ENCODE data around the gene ENOX2.

The ENOX2 gene

DNA sequence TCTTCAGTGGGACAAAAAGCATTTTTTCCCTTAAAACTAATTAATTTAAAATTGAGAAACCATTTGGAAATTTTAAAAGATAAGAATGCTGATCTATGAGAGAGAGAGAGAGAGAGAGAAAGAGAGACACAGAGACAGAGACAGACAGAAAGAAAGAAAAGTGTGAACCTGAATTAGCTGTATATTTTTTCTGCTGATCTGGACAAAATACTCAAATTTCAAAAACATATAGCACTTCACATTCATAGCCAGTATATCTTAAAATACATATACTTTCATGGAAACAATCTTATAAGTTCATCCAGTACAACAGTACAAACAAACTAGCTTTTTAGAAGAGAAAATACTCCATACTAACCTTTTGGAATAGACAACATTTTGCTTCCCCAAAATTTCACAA is 18.4 kb downstream of the ENOX2 start:
- DNase-seq, result no peak

DNA sequence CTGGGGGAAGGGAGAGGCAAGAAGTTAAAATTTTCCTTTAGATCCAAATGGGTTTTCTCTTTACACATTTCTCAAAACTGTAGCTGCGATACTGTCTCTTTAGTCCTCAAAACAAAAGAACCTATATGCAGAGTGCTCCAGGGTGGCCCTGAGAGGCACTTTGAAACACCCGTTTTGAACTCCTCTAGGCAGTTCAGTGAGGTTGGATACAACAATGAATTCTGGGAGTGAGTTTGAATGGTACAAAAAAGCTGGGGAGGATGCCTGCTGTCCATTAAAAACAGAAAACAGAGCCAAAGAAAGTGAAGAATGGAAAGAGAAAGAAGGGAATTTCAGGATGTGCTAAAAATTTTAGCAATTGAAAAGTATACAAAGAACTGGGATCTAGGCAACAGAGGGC is 23.1 kb downstream of the ENOX2 start:
- DNase-seq, result no peak

DNA sequence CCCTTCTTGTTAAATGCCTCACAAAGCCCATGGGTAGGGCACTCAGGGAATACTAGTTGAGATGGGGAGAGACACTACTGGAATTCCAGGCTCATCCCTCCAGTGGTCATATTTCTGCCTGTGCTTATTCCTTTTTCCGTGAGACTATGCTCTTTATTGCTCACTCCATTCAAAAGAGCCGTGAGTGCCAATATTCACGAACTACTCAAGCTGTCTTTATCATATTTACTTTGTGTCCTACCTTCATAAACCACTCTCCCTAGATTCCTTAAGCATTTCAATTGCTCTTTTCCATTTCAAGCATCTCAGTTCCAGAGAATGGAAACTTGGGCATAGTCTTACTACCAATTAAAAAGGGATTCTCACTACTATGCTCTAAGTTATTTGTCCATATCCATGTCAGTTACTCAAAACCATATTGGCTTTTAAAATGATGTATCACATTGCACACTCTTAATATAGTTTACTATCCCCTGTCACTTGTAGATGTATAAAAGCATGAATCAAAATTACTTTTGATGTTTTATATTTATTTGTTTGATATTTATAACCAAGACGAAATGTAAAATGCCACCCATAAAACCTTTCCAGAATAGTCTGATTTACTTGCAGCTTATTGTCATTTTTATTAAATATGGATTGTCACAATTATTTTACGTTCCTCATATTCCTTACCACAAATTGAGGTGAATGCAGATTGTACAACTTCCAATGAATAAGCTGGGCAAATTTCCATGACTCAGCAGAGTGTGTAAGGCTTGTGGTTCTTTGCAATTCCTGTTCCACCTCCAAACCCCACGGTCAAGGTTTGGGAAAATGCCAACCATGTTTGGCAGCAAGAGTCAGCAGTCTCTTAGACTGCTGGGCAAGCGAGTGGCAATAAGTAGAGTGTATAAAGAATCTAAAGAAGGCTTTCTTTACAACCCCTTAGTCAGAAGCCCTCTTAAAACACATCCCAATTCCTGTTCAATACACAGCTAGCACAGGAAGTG is 24.4 kb downstream of the ENOX2 start:
- no peak for DNase-seq

DNA sequence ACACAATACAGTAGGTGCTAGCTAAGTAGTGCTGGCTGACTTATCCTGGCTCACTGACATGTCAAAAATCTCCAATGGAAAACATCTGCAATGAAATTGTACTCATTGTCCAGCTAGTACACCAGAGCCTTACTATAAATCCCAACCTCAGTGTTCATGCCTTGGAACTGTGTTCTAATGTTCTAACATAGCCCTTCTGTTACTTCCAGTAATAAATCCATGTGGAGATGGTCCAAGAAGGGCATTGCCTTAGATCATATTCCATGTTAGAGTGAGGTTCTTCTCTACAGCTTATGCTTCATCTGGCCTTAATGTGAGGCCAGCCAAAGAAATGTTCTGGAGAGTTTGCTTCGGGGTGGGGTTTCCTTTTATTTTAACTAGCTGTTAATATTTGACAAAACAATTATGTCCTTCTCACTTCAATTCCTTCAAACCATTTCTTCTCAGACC is 25.1 kb downstream of the ENOX2 start:
- no peak for DNase-seq

DNA sequence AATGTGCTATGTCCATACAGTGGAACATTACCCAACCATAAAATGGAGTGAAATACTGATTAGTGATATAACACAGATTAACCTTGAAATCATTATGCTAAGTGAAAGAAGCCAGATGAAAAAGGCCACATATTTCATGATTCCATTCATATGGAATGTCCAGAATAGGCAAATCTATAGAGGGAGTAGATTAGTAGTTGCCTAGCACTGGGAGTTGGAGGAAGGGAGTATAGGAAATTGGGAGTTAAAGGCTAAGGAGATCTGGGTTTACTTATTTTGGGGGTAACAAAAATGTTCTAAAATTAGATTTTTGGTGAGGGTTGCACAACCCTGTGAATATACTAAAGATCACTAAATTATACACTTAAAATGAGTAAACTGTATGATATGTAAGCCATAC is 26.8 kb downstream of the ENOX2 start:
- DNase-seq, result no peak

DNA sequence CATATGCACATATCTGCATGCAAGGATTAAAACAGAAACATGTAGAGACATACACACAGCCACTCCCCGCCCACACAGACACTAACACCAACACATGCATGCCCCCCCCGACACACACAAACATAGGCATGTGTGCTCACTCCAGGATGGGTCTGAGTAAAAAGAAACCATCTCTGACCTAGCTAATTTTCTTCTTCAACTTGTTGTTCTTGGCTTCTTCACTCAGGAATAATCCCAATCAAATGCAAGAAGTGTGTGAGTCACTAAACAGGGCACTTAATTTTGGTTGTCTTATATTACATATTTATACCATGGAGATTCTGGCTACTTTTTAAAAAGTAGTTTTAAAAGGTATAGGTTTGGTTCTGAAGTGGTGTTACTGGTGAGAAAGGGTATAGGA is 28.3 kb downstream of the ENOX2 start:
- DNase-seq, result no peak

DNA sequence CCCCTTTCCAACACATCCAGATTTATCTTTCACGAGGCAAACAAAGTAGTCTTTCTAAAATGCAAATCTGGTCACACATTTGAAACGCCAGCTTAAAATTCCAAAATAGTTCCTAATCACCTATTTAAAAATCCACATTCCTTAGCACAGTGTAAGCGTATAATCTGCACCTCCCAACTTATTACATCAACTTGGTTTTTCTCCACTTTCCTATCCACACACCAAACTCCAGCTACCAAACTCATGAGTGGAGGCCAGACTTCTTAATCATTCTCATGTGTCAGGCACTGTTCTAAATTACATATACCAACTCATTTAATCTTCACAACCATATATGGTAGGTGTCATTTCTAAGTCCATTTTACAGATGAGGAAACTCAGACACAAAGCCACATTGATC is 33.8 kb downstream of the ENOX2 start:
- DNase-seq, result no peak

DNA sequence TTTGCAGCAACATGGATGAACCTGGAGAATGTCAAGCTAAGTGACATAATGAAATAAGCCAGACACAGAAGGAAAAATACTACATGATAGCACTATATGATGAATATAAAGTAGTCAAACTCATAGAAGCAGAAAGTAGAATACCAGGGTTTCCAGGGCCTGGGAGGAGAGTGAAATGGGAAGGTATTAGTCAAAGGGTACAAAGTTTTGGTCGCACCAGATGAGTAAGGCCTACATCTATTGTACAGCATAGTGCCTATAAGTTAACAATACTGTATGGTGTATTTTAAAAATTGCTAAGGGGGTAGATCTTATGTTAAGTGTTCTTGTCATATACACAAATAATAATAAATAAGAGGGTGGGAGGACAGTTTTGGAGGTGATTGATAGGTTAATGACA is 41.5 kb downstream of the ENOX2 start:
- no peak for DNase-seq

DNA sequence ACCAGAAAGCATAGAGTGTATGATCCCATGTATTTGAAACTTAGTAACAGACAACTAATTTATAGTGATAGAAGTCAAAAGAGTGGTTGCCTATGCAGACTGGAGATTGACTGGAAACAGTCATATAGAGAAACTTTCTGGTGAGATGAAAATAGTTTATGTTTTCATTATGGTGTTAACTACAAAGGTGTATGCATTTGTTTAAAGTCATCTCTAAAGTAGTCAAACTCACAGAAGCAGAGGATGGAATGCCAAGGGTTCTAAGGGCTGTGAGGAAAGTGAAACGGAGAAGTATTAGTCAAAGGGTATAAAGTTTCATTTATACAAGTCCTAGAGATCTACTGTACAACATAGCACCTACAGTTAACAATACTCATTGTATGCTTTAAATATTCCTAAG is 45.8 kb downstream of the ENOX2 start:
- DNase-seq, result no peak

DNA sequence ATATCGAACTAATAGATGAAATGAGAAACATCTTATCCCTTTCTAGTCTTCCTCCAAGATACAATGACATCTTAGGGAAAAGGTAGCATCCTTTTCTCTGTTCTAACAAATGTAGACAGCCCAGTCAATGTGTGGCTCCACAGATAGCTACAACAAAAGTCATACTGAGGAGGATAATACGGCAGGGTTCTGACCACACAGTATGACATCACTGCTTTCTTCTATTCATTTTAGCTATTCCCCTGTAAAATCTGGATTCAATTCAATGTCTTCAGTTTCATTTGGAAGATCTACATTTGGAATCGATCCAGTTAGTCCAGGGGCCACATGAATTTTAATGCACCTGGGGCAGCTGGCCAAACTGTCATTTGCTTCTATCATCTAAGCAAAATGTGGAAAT is 51.4 kb downstream of the ENOX2 start:
- no peak for DNase-seq

DNA sequence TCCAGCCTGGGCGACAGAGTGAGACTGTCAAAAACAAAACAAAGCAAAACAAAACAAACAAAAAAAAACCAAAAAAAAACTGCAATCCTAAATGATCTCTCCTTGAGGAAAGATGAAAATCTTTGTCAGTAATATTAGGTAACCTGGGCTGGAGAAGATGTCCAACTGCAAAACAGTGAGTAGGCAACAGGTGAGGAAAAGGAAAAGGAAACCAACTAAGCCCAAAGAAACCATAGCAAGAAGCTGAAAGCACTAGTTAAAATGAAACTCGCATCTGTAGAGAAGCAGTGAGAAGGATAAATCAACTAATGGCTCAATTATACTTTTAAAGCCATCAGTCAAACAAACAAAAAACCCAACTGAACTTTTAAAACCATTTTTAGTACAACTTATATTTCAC is 54.2 kb downstream of the ENOX2 start:
- DNase-seq, result no peak

DNA sequence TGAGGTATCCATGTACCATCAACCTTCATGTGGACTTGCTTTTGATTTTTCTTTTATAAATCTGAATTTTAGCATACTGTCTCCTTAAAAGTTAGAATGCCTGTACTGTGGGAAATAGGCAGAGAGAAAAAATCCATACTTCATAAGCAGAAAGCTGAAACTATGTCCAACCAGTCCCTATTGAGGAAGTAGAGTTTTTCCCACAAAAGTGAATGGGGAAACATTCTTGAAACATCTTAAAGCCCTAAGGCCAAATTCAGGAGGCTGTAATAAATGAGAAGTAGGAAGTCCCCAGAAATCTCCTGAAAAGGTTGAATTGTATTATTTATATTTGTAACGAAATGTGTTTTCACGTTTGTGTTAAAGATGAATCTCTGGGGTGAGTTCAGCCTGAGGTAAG is 56.3 kb downstream of the ENOX2 start:
- DNase-seq, result no peak

DNA sequence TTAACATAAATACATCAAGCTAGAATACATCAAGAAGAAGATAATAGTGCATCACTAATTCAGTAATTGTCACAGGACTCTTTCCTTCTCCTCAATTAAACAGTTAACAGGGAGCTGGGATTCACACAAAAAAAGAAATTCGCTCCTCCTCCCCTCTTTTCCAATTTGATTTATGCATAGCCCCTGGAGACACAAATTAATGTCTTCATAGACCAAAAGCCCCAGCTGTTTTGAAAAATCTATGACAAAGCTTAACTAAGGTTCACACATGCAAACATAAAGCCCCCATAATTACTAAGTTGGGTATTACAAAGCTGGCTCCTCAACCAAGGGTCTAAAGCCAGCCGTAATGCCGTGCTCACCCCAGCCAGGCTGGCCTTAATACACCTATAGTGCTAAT is 61.2 kb downstream of the ENOX2 start:
- no peak for DNase-seq

DNA sequence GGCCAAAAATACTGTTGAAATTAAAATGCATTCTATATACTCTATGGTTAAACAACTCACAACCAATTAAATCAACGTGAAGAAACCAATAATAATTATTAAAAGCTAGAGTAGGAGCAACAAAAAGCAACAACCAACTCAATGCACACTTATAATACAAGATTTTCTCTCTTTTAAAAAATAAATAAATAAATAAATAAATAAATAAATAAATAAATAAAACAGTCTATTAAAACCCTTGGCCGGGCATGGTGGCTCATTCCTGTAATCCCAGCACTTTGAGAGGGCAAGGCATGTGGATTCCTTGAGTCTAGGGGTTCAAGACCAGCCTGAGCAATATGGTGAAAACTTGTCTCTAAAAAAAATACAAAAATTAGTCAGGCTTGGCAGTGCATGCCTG is 62.7 kb downstream of the ENOX2 start:
- no peak for DNase-seq

DNA sequence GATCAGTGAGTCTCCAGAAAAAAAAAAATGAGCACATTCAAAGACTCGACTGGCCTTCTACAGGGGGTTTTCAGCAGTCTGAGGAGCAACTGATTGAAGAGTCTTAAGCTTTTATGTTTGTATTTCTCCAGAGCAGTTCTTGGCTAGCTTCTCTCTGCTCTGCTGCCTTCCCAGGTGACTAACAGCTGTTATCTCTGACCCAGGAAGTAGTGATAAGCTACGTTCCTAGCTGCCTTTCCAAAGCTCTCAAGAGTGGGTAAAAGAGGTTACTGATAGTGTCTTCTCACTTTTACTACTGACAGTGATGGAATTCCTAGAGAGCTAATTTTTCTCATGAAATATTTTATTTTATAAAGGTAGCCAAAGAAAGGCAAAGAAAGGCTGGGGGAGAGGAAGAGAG is 66.6 kb downstream of the ENOX2 start:
- no peak for DNase-seq

DNA sequence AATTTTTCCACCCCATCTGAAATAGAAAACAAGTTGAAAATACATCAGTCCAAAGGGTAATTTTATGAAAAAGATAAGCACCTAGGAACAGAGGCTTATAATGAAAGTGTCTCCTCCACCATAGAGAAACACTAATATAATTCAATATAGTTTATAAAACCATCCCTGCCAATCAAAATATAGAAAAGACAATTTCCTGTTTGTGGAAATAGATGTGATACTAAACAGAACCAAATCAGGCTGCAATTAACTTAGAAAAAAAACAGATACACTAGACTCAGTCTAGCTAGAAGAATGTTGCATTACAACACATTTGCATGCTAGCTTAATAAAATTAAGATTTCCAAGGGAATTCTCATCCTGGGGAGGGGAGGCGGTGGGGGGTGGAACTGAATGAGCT is 68.2 kb downstream of the ENOX2 start:
- DNase-seq, result no peak

DNA sequence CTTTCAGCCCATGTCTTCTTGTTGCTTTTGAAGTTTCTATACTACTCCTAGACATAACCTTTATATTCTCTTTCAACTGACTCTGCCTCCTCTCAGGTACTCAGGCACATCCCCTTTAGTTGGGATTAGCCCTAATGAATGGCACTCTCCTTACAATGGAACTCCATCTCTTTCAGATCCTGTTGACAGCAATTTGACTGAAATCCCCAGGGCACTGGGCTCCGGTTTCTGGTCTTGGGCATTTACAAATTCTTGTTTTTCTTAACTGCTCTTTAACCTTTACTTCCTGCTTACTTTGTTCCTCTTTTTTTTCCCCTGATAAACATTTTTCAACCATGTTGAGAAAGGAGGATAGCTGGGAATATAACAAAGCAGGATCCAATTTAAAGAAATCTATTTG is 68.9 kb downstream of the ENOX2 start:
- no peak for DNase-seq

DNA sequence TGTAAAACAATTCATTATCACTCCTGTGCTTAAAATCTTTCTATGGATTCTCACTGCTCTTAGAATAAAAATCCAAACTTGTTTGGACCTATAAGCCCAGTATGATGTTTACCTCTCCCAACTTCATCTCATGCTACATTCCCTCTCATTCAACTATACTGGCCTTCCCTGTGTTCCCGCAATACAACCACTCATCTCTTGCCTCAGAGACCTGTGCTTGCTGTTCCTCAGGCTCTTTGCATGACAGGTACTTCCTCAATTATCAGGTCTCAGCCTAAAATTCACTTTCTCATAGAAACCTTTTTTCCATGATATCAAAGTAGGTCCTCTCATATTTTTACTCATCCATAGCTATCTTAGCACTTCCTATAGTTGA is 71.7 kb downstream of the ENOX2 start:
- DNase-seq, result no peak

DNA sequence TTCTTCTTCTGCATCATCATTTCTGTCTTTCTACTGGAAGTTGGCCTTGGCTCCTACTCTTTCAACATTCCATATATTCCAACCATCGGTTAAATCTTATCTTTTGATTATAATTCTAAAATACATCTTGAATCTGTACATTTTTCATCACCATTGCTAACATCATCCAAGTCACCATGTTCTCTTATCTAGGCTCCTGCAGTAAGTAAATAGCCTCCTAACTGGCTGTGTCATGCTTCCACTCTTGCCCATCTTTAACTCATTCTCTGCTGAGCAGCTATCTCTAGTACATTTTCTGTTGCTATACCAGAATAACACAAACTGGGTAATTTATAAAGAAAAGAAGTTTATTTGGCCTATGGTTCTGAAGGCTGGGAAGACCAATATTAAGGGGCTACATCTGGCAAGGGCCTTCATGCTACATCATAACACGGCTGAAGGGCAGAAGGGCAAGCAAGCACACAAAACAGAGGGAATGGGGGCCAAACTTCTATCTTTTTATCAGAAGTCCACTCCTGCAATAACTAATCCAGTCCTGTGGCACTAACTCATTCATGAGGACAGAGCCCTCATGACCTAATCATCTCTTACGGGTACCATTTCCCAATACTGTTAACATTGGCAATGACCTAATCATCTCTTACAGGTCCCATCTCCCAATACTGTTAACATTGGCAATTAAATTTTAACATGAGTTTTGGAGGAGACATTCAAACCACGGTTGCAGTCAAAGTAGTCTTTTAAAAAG is 72.2 kb downstream of the ENOX2 start:
- no peak for DNase-seq

DNA sequence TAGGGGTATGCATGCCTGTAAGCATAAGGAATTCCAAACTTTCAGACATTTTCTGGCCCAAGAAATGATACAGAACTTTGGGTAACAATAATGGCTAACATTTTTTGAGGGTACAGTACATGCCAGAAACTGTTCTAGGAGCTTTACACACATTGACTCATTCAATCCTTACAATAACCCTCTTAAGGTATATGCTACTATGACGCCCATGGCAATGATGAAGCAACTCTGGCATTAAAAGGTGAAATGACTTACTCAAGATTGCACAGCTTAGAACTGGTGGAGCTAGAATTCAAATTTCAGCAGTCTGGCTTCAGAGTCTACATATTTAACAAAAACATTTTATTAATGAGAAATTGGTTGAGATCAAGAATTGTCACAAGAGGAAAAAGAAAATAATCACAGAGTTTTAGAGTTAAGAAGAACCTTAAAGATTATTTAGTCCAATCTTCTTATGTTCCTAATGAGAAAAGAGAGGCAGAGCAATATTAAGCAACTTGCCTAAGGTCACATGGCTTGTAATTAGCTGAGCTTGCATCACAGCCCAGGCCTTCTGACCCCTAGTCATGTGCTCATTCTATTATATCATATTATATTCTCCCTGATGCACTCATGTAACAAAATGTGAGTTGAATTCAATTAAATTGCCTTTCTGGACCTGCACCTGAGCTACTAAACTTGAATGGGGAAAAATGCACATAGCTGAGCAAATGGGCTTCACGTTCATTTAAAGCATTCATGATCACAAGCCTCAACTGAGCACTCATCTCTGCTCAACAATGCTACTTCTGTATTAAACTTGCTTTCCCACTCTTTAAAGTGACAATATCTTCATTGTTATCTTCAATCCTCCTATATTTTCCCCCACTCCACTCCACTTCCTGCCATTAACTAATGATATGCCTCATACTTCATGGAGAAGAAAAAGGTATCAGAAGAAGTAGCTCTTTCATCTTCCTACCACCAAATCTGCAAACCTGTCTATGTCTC is 73.2 kb downstream of the ENOX2 start:
- no peak for DNase-seq

DNA sequence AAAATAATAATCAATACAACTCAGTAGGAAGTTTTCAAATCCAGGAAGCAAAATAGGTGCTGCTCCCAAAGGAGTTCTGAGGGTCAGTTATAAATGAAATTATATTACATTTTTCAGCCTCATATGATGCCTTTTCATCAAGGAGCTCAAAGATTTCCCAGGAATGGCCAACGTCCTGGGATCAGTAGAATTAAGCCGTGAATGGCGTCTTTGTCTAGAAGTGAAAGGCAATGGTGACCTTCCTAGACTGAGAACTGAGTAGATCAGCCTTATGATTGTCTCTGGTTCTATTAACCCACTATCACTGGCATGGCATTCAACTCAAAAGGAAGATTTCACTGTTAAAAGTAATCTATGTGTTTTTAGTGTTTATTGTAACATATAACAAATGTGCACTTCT is 74.4 kb downstream of the ENOX2 start:
- no peak for DNase-seq

DNA sequence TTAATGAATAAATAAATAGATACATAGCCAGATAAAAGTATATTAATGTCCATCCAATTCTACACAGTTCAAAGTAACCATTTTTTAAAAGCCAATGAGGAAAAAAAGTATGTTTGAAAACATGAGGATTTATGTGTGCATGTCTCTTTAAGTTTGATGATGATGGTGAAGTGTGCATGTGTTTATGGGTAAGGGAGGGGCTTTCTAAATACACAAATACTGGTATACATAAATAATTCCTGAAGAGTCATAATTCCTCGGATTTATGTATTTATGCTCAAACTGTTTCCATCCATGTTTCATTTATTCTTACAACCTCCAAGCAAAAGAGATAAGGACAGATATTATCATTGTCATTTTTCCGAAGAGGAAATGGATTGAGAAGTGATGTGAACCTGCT is 75.4 kb downstream of the ENOX2 start:
- no peak for DNase-seq

DNA sequence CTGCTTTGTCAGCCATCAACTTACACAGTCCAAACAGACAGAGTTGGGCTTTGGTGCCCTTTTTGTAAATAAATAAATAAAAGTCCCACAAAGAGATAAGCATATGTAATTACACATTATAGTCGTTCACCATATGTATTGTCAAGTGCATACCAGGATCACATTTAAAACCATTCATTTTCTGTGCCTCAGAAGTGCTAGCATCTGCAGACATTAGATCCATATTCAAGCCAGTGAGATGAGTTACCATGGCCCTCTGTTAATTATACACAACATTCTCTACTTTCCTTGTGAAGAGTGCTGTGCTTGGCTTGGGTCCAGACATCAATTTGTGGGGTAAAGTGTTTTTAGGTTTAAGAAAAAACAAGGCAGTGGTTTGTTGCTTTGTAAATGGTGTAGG is 76.8 kb downstream of the ENOX2 start:
- DNase-seq, result no peak

Measured in NCI-H1930 (cell line).